Measurements from ENCODE around the gene HIRIP3.

GRCh38 chr16:30030841-30031413 is 35.5 kb upstream of the HIRIP3 start, which contains the start of gene TLCD3B:
- TF ChIP-seq POLR2AphosphoS5 (IDR thresholded peaks at IDR 0.05; ENCODE audit: low read depth, low read length) = no peak
- no peak for TF ChIP-seq POLR2A (IDR thresholded peaks at IDR 0.05; ENCODE audit: low read depth, low read length)
